Measurements from ENCODE around the gene ANGPTL3.
"Not testable (repeated sequence)": the region's sequence is repeated elsewhere in the genome, so short reads cannot be mapped to it uniquely, and the experiment has no call there.

The ANGPTL3 gene, protein sequence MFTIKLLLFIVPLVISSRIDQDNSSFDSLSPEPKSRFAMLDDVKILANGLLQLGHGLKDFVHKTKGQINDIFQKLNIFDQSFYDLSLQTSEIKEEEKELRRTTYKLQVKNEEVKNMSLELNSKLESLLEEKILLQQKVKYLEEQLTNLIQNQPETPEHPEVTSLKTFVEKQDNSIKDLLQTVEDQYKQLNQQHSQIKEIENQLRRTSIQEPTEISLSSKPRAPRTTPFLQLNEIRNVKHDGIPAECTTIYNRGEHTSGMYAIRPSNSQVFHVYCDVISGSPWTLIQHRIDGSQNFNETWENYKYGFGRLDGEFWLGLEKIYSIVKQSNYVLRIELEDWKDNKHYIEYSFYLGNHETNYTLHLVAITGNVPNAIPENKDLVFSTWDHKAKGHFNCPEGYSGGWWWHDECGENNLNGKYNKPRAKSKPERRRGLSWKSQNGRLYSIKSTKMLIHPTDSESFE

DNA sequence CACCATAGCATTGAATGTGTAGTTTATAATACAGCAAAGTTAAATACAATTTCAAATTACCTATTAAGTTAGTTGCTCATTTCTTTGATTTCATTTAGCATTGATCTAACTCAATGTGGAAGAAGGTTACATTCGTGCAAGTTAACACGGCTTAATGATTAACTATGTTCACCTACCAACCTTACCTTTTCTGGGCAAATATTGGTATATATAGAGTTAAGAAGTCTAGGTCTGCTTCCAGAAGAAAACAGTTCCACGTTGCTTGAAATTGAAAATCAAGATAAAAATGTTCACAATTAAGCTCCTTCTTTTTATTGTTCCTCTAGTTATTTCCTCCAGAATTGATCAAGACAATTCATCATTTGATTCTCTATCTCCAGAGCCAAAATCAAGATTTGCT lies at the start of gene ANGPTL3:
Gene ANGPTL3 (plus strand): TSS at position 240 of the 400 bp plus-strand sequence. CDS start 47 bp downstream, at position 287.
- DNase-seq: no peak

DNA sequence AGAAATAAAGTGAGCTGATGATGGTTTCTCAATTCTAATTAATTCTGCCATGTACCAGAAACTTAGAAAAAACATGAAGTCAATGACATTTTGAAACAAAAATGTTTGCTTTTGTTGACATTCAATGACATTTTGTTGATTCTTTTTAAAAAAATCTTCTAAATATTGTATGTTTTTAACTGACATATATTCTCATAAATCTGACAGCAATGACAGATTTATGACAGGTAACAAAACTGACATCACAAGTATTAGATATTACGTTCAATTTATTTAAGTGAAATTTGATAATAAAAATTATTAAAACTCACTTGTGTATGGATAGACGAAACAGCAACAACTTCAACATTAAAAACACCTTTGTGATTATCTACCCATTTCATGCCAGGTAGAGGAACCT lies 36.0 kb upstream of the ANGPTL3 start:
- no peak for DNase-seq

DNA sequence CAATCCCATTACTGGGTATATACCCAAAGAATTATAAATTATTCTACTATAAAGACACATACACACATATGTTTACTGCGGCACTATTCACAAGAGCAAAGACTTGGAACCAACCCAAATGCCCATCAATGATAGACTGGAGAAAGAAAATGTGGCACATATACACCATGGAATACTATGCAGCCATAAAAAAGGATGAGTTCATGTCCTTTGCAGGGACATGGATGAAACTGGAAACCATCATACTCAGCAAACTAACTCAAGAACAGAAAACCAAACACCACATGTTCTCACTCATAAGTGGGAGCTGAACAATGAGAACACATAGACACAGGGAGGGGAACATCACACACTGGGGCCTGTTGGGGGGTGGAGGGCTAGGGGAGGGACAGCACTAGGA lies 30.1 kb upstream of the ANGPTL3 start:
- DNase-seq: not testable (repeated sequence)

GRCh38 chr1:62567926-62568325 lies 29.4 kb upstream of the ANGPTL3 start:
- DNase-seq: not testable (repeated sequence)

DNA sequence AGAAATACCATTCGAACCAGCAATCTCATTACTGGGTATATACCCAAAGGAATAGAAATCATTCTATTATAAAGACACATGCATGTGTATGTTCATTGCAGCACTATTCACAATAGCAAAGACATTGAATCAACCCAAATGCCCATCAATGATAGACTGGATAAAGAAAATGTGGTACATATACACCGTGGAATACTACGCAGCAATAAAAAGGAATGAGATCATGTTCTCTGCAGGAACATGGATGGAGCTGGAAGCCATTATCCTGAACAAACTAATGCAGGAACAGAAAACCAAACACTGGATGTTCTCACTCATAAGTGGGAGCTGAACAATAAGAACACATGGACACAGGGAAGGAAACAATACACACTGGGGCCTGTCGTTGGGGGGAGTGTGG lies 25.8 kb upstream of the ANGPTL3 start:
- DNase-seq: not testable (repeated sequence)

DNA sequence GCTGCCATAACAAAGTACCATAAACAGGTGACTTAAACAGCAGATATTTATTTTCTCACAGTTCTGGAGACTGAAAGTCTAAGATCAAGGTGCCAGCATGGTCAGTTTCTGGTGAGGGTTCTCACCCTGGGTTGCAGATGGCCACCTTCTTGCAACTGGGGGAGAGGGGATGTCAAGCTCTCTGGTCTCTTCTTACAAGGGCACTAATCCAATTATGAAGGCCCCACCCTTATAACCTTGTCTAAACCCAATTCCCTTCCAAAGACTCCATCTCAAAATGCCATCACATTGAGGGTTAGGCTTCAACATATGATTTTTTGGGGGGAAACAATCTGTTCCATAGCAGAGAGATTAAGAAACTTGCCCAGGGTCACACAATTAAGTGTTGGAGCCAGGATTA lies 24.8 kb upstream of the ANGPTL3 start:
- DNase-seq: no peak

GRCh38 chr1:62573675-62574074 lies 23.6 kb upstream of the ANGPTL3 start:
- no peak for DNase-seq

DNA sequence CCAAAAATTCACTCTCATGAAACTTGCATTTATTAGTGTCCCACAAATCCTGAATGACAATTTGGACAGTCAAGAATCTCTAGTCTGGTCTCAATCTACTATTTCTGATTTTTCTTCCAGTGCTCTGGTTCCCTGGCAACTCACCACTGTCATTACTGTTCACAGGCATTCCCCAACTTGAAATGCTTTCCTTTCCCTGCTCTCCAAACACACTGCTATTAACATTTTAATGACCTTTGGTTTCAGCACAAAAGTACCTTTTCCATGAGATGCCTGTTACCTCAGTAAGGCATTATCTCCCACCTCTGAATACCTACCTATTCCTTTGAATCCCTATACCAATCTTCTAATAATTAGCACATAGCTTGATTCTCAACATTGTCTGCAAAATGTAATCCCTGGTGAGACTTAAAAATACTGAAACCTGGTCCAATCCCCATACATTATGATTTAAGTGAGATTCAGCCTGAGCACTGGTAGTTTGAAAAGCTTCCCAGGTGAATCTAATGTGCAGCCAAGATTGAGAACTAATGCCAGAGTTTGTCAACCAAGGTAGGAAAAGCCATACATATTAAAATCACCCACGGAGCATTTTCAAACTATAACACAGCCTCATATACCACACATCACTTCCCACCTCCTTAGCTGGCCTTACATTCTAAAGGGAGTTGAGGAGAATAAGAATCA lies 11.7 kb upstream of the ANGPTL3 start:
- DNase-seq: no peak

DNA sequence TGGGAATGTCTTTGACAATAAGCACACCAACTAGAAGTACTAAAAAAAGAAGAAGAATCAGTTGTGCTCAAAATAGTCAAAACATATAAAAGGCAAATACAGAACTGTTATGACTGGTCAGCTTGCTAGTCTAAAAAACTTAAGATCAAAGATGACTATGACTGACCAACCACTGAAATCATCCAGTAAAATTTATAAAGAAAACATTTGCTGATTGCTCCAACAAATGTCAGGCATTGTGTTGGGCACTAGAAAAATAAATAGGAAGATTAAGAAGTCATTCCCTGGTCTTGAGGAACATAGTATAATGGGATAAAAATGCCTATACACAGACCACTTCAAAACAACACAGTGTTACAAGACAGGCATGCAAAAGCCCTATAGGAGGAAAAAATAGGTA lies 9.3 kb upstream of the ANGPTL3 start:
- DNase-seq: no peak

DNA sequence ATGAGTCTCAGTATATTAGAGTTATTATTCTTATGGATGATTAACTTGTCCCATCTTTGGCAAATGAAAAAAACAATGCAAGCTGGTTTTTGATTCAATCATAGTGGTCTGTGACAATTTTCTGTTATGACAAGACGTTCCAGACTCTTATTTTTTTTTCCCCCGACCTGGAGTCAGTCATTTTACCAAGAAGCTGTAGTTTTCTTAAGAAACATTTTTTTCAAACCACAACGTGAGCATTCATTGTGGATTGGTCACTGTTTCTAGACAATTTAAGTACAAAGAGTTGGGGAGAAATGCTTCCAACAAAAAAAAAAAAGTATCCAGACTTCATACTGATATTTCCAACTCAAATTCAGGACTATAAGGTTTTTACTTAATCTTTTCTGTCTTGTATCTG lies 8.0 kb upstream of the ANGPTL3 start:
- no peak for DNase-seq

GRCh38 chr1:62590255-62590969 lies 6.9 kb upstream of the ANGPTL3 start:
- DNase-seq: no peak

GRCh38 chr1:62590970-62591368 lies 6.4 kb upstream of the ANGPTL3 start:
- DNase-seq: no peak

- DNase-seq: peak; percentile 1
Observed at GRCh38 chr1:62593825-62594394, 3.4 kb upstream of the ANGPTL3 start.

DNA sequence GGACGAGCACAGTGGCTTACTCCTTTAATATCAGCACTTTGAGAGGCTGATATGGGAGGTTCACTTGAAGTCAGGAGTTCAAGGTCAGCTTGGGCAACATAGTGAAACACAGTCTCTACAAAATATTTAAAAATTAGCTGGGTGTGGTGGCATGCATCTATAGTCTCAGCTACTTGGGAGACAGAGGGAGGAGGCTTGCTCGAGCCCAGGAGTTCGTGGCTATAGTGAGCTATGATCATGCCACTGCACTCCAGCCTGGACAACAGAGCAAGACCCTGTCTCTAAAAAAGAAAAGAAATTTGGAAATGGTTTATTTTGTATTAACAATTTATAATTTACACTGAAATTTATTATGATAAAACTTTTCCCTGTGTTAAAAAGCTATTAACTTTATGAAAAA lies 1.7 kb upstream of the ANGPTL3 start:
- no peak for DNase-seq

- no peak for DNase-seq
Observed at GRCh38 chr1:62599044-62599443, 1.7 kb downstream of the ANGPTL3 start.

- no peak for DNase-seq
Observed at GRCh38 chr1:62601457-62601856, 4.1 kb downstream of the ANGPTL3 start.

DNA sequence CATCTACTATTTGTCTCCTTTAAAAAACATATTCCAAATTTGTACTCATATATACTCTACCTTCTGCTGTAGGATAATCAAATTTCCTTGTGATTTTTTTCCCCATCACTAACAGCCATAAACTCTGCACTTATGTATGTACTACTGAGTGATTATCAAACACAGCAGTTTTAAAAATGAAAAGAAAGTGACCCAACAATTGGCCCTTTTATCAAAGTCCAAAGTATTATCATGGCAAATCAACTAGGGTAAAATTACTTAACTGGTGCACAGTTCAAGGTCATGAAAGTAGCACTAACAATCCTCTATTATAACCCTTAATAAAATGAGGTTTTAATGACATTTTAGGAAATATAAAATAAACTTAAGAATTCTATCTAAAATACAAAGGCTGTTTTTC lies 11.6 kb downstream of the ANGPTL3 start:
- DNase-seq: no peak

DNA sequence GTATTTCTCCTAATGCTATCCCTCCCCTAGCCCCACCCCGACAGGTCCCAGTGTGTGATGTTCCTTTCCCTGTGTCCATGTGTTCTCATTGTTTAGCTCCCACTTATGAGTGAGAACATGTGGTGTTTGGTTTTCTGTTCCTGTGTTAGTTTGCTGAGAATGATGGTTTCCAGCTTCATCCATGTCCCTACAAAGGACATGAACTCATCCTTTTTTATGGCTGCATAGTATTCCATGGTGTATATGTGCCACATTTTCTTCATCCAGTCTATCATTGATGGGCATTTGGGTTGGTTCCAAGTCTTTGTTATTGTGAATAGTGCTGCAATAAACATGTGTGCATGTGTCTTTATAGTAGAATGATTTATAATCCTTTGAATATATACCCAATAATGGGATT lies 13.3 kb downstream of the ANGPTL3 start:
- DNase-seq: not testable (repeated sequence)

- no peak for DNase-seq
Observed at GRCh38 chr1:62612770-62613169, 15.4 kb downstream of the ANGPTL3 start.

GRCh38 chr1:62613325-62613727 lies 16.0 kb downstream of the ANGPTL3 start:
- no peak for DNase-seq

DNA sequence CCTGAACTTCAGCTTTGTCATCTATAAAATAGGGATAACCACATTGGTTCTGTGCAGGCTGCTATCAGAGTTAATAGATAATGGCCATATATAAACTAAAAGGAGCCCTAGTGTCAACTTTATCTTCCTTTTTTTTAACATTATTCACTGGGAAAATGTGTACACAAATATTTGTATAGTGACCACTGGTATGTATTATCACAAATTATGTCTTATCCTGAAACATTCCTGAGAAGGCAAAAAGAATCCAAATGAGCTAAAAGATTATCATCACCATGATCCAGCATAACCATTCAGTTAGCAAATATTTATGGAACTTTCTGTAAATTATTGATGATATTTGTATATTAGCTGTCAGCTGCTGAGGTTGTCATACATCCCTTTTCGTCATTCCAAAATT lies 16.6 kb downstream of the ANGPTL3 start:
- DNase-seq: no peak

- DNase-seq: no peak
Observed at GRCh38 chr1:62621907-62622306, 24.6 kb downstream of the ANGPTL3 start.

- DNase-seq: no peak
Observed at GRCh38 chr1:62625415-62625814, 28.1 kb downstream of the ANGPTL3 start.

Data from NCI-H1092 treated with DMSO at 0.1 percent for 48 hours (cell line).